Spinal cord (tissue), 10 donors: ENCODE measurements around the gene DDX50. TPM values are rescaled to one million over a fixed set of nuclear protein-coding genes. Genes with fewer than 3 reads are reported as not detected.

ENCODE experiments used
- DNase-seq, 6 donors: peaks; one replicate each; pipeline versions ENCODE4 v3.0.0 to v3.0.0-alpha.2; 2013 to 2015; ENCODE audit warnings: low spot score in 6 of 6, low read depth in 4 of 6
- H3K27ac ChIP-seq: one replicate; pipeline ENCODE4 v1.5.1; 2013; ENCODE audit warnings: low read depth, low read length, control low read depth
- H3K27me3 ChIP-seq: one replicate; pipeline ENCODE4 v1.6.1; 2013; ENCODE audit warnings: low read length; ENCODE audit not compliant: control insufficient read depth, insufficient read depth
- H3K36me3 ChIP-seq: one replicate; pipeline ENCODE4 v1.6.1; 2013; ENCODE audit warnings: low read length; ENCODE audit not compliant: control insufficient read depth, insufficient read depth
- H3K4me1 ChIP-seq: one replicate; pipeline ENCODE4 v1.6.1; 2013; ENCODE audit warnings: low read length; ENCODE audit not compliant: control insufficient read depth, insufficient read depth
- H3K4me3 ChIP-seq: one replicate; pipeline ENCODE4 v1.5.1; 2013; ENCODE audit warnings: low read depth, low read length, control low read depth
- H3K9me3 ChIP-seq: one replicate; pipeline ENCODE4 v1.6.1; 2013; ENCODE audit warnings: low read length; ENCODE audit not compliant: control insufficient read depth, insufficient read depth
- WGBS: methylation state at CpG from one replicate; pipeline ENCODE4 v1.1.5; 2013; ENCODE audit warnings: missing lambda C conversion rate; ENCODE audit not compliant: insufficient coverage; 5-methylcytosine and 5-hydroxymethylcytosine counted together
- polyA plus RNA-seq, 2 donors: library from polyadenylated mRNA; unstranded; fragments of 120-200 nt; gene quantifications; one replicate each; pipeline ENCODE4 v1.2.1, GENCODE V29; 2013; ENCODE audit not compliant: insufficient read length in 2 of 2
- total RNA-seq, 2 donors: library from RNA; depleted of rRNA in 1 of 2; stranded (reverse); fragments of 120-200 nt in 1 of 2; fragments of >200 nt in 1 of 2; gene quantifications; one replicate each; pipeline versions ENCODE4 v1.2.3 to v1.2.4, GENCODE V29; 2013 to 2014
- donor health status: healthy.

DDX50 gene
- total and polyA plus RNA-seq, 4 donors = 32.6 to 51.8 (median 39.7) TPM

- no peak overlapping the region for H3K4me3 ChIP-seq
- no peak for DNase-seq
- no peaks in the 10 kb centered on the region for H3K9me3 ChIP-seq
- 18% methylated on average over 1 of the region's 3 CpGs for WGBS
- peaks cover 14% of the 10 kb centered on the region for H3K4me1 ChIP-seq
- no peaks in the 10 kb centered on the region for H3K36me3 ChIP-seq
- no peak overlapping the region for H3K27ac ChIP-seq
- no peaks in the 10 kb centered on the region for H3K27me3 ChIP-seq
Measured at GRCh38 chr10:68870545-68871104, 30.5 kb upstream of the DDX50 start.

GRCh38 chr10:68871105-68871711 is 29.9 kb upstream of the DDX50 start:
- DNase-seq = peak in 2 of 6 donors; percentile 21 to 67
- H3K36me3 ChIP-seq = no peaks in the 10 kb centered on the region
- WGBS = 26% methylated on average over 4 of the region's 6 CpGs
- H3K27me3 ChIP-seq = no peaks in the 10 kb centered on the region
- H3K27ac ChIP-seq = no peak overlapping the region
- peaks cover 16% of the 10 kb centered on the region for H3K4me1 ChIP-seq
- H3K9me3 ChIP-seq = no peaks in the 10 kb centered on the region
- H3K4me3 ChIP-seq = no peak overlapping the region

- DNase-seq = peak; percentile 48 to 93 (median 64)
- Histone ChIP-seq H3K27me3 (no peaks in the 10 kb centered on the region), H3K36me3 (no peaks in the 10 kb centered on the region), H3K27ac (peak overlapping the region; percentile 54), H3K4me3 (no peak overlapping the region), H3K4me1 (peaks cover 18% of the 10 kb centered on the region), H3K9me3 (no peaks in the 10 kb centered on the region)
- no CpG with 5 or more reads among the region's 5 CpGs for WGBS
Measured at GRCh38 chr10:68871731-68872342, 29.3 kb upstream of the DDX50 start.

- Histone ChIP-seq H3K4me1 (peaks cover 18% of the 10 kb centered on the region), H3K27ac (peak overlapping the region; percentile 70), H3K4me3 (no peak overlapping the region), H3K36me3 (no peaks in the 10 kb centered on the region), H3K9me3 (no peaks in the 10 kb centered on the region), H3K27me3 (no peaks in the 10 kb centered on the region)
- peak in 2 of 6 donors; percentile 54 to 67 for DNase-seq
- WGBS = 45% methylated on average over 11 of the region's 15 CpGs
Measured at GRCh38 chr10:68876246-68877138, 24.6 kb upstream of the DDX50 start.

- Histone ChIP-seq H3K4me3 (no peak overlapping the region), H3K27me3 (no peaks in the 10 kb centered on the region), H3K27ac (peak overlapping the region; percentile 16), H3K9me3 (no peaks in the 10 kb centered on the region), H3K4me1 (peaks cover 13% of the 10 kb centered on the region), H3K36me3 (no peaks in the 10 kb centered on the region)
- no CpG with 5 or more reads among the region's 1 CpG for WGBS
- DNase-seq = no peak
Measured at GRCh38 chr10:68877482-68878110, 23.5 kb upstream of the DDX50 start.

- no peak overlapping the region for H3K27ac ChIP-seq
- peaks cover 13% of the 10 kb centered on the region for H3K4me1 ChIP-seq
- DNase-seq = no peak
- H3K9me3 ChIP-seq = no peaks in the 10 kb centered on the region
- no peaks in the 10 kb centered on the region for H3K27me3 ChIP-seq
- H3K36me3 ChIP-seq = no peaks in the 10 kb centered on the region
- H3K4me3 ChIP-seq = no peak overlapping the region
Measured at GRCh38 chr10:68878496-68878895, 22.6 kb upstream of the DDX50 start.

GRCh38 chr10:68879628-68880027 is 21.5 kb upstream of the DDX50 start:
- Histone ChIP-seq H3K4me3 (no peak overlapping the region), H3K27ac (no peak overlapping the region), H3K27me3 (no peaks in the 10 kb centered on the region), H3K9me3 (no peaks in the 10 kb centered on the region), H3K36me3 (no peaks in the 10 kb centered on the region), H3K4me1 (peaks cover 13% of the 10 kb centered on the region)
- no peak for DNase-seq
- WGBS = 100% methylated on average over 1 of the region's 2 CpGs

GRCh38 chr10:68880181-68880580 is 20.9 kb upstream of the DDX50 start:
- H3K4me1 ChIP-seq = peaks cover 13% of the 10 kb centered on the region
- H3K36me3 ChIP-seq = no peaks in the 10 kb centered on the region
- no peaks in the 10 kb centered on the region for H3K27me3 ChIP-seq
- DNase-seq = no peak
- no peaks in the 10 kb centered on the region for H3K9me3 ChIP-seq
- no CpG with 5 or more reads among the region's 4 CpGs for WGBS
- H3K27ac ChIP-seq = no peak overlapping the region
- no peak overlapping the region for H3K4me3 ChIP-seq

- no peak for DNase-seq
- no peak overlapping the region for H3K4me3 ChIP-seq
- no CpG with 5 or more reads among the region's 2 CpGs for WGBS
- no peaks in the 10 kb centered on the region for H3K4me1 ChIP-seq
- no peak overlapping the region for H3K27ac ChIP-seq
- no peaks in the 10 kb centered on the region for H3K36me3 ChIP-seq
- no peaks in the 10 kb centered on the region for H3K9me3 ChIP-seq
- no peaks in the 10 kb centered on the region for H3K27me3 ChIP-seq
Measured at GRCh38 chr10:68895041-68895440, 6.1 kb upstream of the DDX50 start.
